Measurements from ENCODE around the gene ADRA2B. TPM values are rescaled to one million over a fixed set of nuclear protein-coding genes. Genes with fewer than 3 reads are reported as not detected.

The ADRA2B gene
- total RNA-seq, 1 experiment from 2014 or later, result 0.47 TPM

GRCh38 chr2:96112501-96113366, 3.6 kb downstream of the ADRA2B start:
- H3K4me2 ChIP-seq (ENCODE audit: low read length), result no peak overlapping the region
- no peak for DNase-seq (ENCODE audit: low read depth, low spot score)
- no peak overlapping the region for H3K9ac ChIP-seq (ENCODE audit: low read length)
- RAD21 ChIA-PET (ENCODE audit: low non-redundant PET in 1 of 2, low total read pairs in 2 of 2, uncharacterized antibody in 2 of 2, unreplicated experiment in 2 of 2), result no interaction called here
- no peaks in the 10 kb centered on the region for H4K20me1 ChIP-seq (ENCODE audit: insufficient read depth)
- no peaks in the 10 kb centered on the region for H3K79me2 ChIP-seq (ENCODE audit: insufficient read depth, low read length)
- H3K27ac ChIP-seq (ENCODE audit: low read depth, low read length), result no peak overlapping the region
- H3K9me2 ChIP-seq (ENCODE audit: insufficient read depth), result no peaks in the 10 kb centered on the region
- no peaks in the 10 kb centered on the region for H3K9me3 ChIP-seq (ENCODE audit: control insufficient read depth in 1 of 2, insufficient read depth in 1 of 2, low read depth in 1 of 2, low read length in 2 of 2)
- no peak for TF ChIP-seq CTCF (IDR thresholded peaks at IDR 0.05 in 2 of 3, conservative IDR thresholded peaks at IDR 0.05 in 1 of 3; ENCODE audit: borderline replicate concordance in 1 of 3, insufficient read depth in 1 of 3, low read depth in 2 of 3, low read length in 2 of 3)
- no peak for TF ChIP-seq ATF3 (IDR thresholded peaks at IDR 0.05)
- no peak for ATAC-seq
- no peaks in the 10 kb centered on the region for H3K27me3 ChIP-seq (ENCODE audit: insufficient read depth, low read length)
- H3K4me3 ChIP-seq (replicated peaks in 1 of 2; ENCODE audit: low read depth in 1 of 2, low read length in 2 of 2), result no peak overlapping the region
- intact Hi-C loops (cut with micrococcal nuclease), result no loop called here
- no peaks in the 10 kb centered on the region for H3K36me3 ChIP-seq (ENCODE audit: control insufficient read depth in 1 of 2, insufficient read depth in 2 of 2, low read length in 2 of 2)
- CTCF ChIA-PET, result interaction anchor here (1.0 kb wide), 1 partner anchor 62 kb away, joined by 4 read pairs; no protein-coding TSS in a partner anchor
- no TSS peak for BruUV-seq (replicated peaks)
- no peak overlapping the region for H2AFZ ChIP-seq (ENCODE audit: low read depth, low read length, poor library complexity, severe bottlenecking)
- POLR2A ChIA-PET, result no interaction called here
- H3K4me1 ChIP-seq (ENCODE audit: control insufficient read depth in 1 of 2, insufficient read depth in 2 of 2, low read length in 2 of 2), result peaks cover 9 to 13% of the 10 kb centered on the region in 2 experiments

- H3K4me2 ChIP-seq (ENCODE audit: low read length), result no peak overlapping the region
- no peaks in the 10 kb centered on the region for H3K36me3 ChIP-seq (ENCODE audit: control insufficient read depth in 1 of 2, insufficient read depth in 2 of 2, low read length in 2 of 2)
- POLR2A ChIA-PET, result no interaction called here
- CTCF ChIA-PET, result no interaction called here
- ATAC-seq, result no peak
- no peak overlapping the region for H3K9ac ChIP-seq (ENCODE audit: low read length)
- no peaks in the 10 kb centered on the region for H3K79me2 ChIP-seq (ENCODE audit: insufficient read depth, low read length)
- TF ChIP-seq ATF3 (IDR thresholded peaks at IDR 0.05), result no peak
- TF ChIP-seq ELF1 (IDR thresholded peaks at IDR 0.05; ENCODE audit: borderline replicate concordance, low read depth), result no peak
- TF ChIP-seq SRF (IDR thresholded peaks at IDR 0.05; ENCODE audit: low read depth), result no peak
- intact Hi-C loops (cut with micrococcal nuclease), result no loop called here
- RAD21 ChIA-PET (ENCODE audit: low non-redundant PET in 1 of 2, low total read pairs in 2 of 2, uncharacterized antibody in 2 of 2, unreplicated experiment in 2 of 2), result no interaction called here
- H4K20me1 ChIP-seq (ENCODE audit: insufficient read depth), result no peaks in the 10 kb centered on the region
- H3K4me1 ChIP-seq (ENCODE audit: control insufficient read depth in 1 of 2, insufficient read depth in 2 of 2, low read length in 2 of 2), result peaks cover 3 to 6% of the 10 kb centered on the region in 2 experiments; a peak in 2 of 4 replicates
- H2AFZ ChIP-seq (ENCODE audit: low read depth, low read length, poor library complexity, severe bottlenecking), result no peak overlapping the region
- no peaks in the 10 kb centered on the region for H3K27me3 ChIP-seq (ENCODE audit: insufficient read depth, low read length)
- H3K4me3 ChIP-seq (replicated peaks in 1 of 2; ENCODE audit: low read depth in 1 of 2, low read length in 2 of 2), result no peak overlapping the region
- BruUV-seq (replicated peaks), result no TSS peak
- DNase-seq (ENCODE audit: low read depth, low spot score), result no peak
- no peaks in the 10 kb centered on the region for H3K9me3 ChIP-seq (ENCODE audit: control insufficient read depth in 1 of 2, insufficient read depth in 1 of 2, low read depth in 1 of 2, low read length in 2 of 2)
- no peak overlapping the region for H3K27ac ChIP-seq (ENCODE audit: low read depth, low read length)
- no peaks in the 10 kb centered on the region for H3K9me2 ChIP-seq (ENCODE audit: insufficient read depth)
These were observed 4.4 kb downstream of the ADRA2B start for GRCh38 chr2:96111823-96112500.

Data from HCT116 (cell line).